ENCODE data around the gene CYP2C19.

Gene CYP2C19

GRCh38 chr10:94762393-94762792, at the start of gene CYP2C19:
CYP2C19 (plus strand) TSS chr10:94762681; CDS start chr10:94762706, 25 bp downstream.
- Mint-ChIP-seq H3K27ac (no peak within 1 kb of the TSS), H3K36me3 (ENCODE audit: low read depth) (no peaks in the 10 kb centered on the region), H3K4me1 (no peaks in the 10 kb centered on the region), H3K27me3 (ENCODE audit: low read depth) (no peaks in the 10 kb centered on the region), H3K9me3 (peaks cover 3% of the 10 kb centered on the region), H3K4me3 (no peak within 1 kb of the TSS)
- TF ChIP-seq, protein P1, sequence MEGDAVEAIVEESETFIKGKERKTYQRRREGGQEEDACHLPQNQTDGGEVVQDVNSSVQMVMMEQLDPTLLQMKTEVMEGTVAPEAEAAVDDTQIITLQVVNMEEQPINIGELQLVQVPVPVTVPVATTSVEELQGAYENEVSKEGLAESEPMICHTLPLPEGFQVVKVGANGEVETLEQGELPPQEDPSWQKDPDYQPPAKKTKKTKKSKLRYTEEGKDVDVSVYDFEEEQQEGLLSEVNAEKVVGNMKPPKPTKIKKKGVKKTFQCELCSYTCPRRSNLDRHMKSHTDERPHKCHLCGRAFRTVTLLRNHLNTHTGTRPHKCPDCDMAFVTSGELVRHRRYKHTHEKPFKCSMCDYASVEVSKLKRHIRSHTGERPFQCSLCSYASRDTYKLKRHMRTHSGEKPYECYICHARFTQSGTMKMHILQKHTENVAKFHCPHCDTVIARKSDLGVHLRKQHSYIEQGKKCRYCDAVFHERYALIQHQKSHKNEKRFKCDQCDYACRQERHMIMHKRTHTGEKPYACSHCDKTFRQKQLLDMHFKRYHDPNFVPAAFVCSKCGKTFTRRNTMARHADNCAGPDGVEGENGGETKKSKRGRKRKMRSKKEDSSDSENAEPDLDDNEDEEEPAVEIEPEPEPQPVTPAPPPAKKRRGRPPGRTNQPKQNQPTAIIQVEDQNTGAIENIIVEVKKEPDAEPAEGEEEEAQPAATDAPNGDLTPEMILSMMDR (IDR thresholded peaks at IDR 0.05; ENCODE audit: unreplicated experiment in 3 of 3): no peak

DNA sequence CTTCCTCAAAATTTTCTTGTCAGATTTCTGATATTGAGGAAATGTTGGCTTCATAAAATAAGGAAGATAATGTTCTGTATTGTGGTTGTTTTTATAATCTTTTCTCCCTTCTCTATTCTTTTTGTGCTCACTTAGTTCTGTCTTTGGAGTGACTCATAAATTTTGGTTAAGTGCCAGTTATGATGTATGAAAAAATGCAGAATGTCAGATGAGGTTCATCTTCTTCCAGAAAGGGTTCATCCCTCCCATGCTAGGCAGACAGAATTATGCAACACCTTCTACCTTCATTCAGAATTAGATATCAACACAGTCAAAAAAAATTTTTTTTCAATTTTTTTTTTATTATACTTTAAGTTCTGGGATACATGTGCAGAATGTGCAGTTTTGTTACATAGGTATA, 36.6 kb upstream of the CYP2C19 start:
- Mint-ChIP-seq H3K27ac (no peak overlapping the region), H3K9me3 (no peaks in the 10 kb centered on the region)
- TF ChIP-seq, protein P1 (IDR thresholded peaks at IDR 0.05; ENCODE audit: unreplicated experiment in 3 of 3): no peak

GRCh38 chr10:94735197-94735596, 27.3 kb upstream of the CYP2C19 start:
- TF ChIP-seq, protein P1 (IDR thresholded peaks at IDR 0.05; ENCODE audit: unreplicated experiment in 3 of 3): no peak
- no peaks in the 10 kb centered on the region for H3K36me3 Mint-ChIP-seq (ENCODE audit: low read depth)
- no peaks in the 10 kb centered on the region for H3K4me1 Mint-ChIP-seq
- no peak overlapping the region for H3K27ac Mint-ChIP-seq
- no peaks in the 10 kb centered on the region for H3K27me3 Mint-ChIP-seq (ENCODE audit: low read depth)
- H3K4me3 Mint-ChIP-seq: no peak overlapping the region
- peaks cover 8% of the 10 kb centered on the region for H3K9me3 Mint-ChIP-seq

More for the DNA sequence above, 36.6 kb upstream of the CYP2C19 start:
- H3K4me3 Mint-ChIP-seq: no peak overlapping the region
- H3K27me3 Mint-ChIP-seq (ENCODE audit: low read depth): no peaks in the 10 kb centered on the region
- H3K4me1 Mint-ChIP-seq: no peaks in the 10 kb centered on the region
- H3K36me3 Mint-ChIP-seq (ENCODE audit: low read depth): no peaks in the 10 kb centered on the region

DNA sequence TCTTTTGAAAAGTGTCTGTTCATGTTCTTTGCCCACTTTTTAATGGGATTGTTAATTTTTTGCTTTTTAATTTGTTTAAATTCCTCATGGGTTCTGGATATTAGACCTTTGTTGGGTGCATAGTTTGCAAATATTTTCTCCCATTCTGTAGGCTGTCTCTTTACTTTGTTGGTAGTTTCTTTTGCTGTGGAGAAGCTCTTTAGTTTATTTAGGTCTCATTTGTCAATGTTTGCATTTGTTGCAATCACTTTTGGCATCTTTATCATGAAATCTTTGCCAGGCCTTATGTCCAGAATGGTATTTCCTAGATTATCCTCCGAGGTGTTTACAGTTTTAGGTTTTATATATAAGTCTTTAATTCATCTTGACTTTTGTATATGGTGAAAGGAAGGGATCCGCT, 23.9 kb upstream of the CYP2C19 start:
- no peak overlapping the region for H3K27ac Mint-ChIP-seq
- peaks cover 30% of the 10 kb centered on the region for H3K9me3 Mint-ChIP-seq
- H3K27me3 Mint-ChIP-seq (ENCODE audit: low read depth): no peaks in the 10 kb centered on the region
- no peak overlapping the region for H3K4me3 Mint-ChIP-seq
- no peaks in the 10 kb centered on the region for H3K36me3 Mint-ChIP-seq (ENCODE audit: low read depth)
- H3K4me1 Mint-ChIP-seq: no peaks in the 10 kb centered on the region
- TF ChIP-seq, protein P1 (IDR thresholded peaks at IDR 0.05; ENCODE audit: unreplicated experiment in 3 of 3): no peak

DNA sequence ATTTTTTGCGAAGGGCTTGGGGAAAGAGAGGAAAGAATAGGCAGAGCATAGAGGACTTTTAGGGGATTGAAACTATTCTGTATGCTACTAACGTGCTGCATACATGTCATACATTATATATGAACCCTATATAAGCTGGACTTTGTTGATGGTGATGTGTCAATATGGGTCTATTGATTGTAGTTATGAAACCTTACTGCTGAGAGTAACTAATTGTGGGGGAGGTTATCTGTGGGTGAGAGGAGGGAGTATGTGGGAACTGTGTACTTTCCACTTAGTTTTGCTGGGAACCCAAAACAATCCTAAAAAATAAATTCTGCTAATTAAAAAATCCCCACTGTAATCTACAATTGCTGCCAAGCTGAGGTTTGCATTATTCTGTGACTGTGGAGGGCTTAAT, 15.3 kb upstream of the CYP2C19 start:
- no peaks in the 10 kb centered on the region for H3K4me1 Mint-ChIP-seq
- no peak overlapping the region for H3K27ac Mint-ChIP-seq
- peaks cover 35% of the 10 kb centered on the region for H3K9me3 Mint-ChIP-seq
- no peaks in the 10 kb centered on the region for H3K36me3 Mint-ChIP-seq (ENCODE audit: low read depth)
- TF ChIP-seq, protein P1 (IDR thresholded peaks at IDR 0.05; ENCODE audit: unreplicated experiment in 3 of 3): no peak
- no peaks in the 10 kb centered on the region for H3K27me3 Mint-ChIP-seq (ENCODE audit: low read depth)
- H3K4me3 Mint-ChIP-seq: no peak overlapping the region

DNA sequence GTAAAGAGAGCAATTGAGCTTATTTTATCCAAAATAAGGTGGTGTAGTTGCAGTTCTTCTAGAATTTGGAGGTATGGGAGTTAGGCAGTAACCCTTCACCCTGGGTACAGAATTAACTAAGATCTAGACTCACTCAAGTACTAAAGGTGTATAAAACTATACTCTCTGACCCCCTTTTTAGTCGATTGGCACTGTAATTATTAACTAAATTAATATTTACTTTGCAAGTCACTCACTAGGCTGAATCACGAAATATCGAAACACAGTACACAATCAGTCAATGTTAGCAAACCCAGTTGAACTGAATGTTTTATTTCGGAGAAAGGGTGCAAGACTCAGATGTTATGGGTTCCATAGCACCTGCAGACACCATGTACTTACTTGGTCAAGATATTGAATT, 14.6 kb upstream of the CYP2C19 start:
- TF ChIP-seq, protein P1 (IDR thresholded peaks at IDR 0.05; ENCODE audit: unreplicated experiment in 3 of 3): no peak
- Mint-ChIP-seq H3K4me1 (no peaks in the 10 kb centered on the region), H3K27ac (no peak overlapping the region), H3K9me3 (peaks cover 28% of the 10 kb centered on the region), H3K4me3 (no peak overlapping the region), H3K36me3 (ENCODE audit: low read depth) (no peaks in the 10 kb centered on the region), H3K27me3 (ENCODE audit: low read depth) (no peaks in the 10 kb centered on the region)

All from nephron (organoid).